Measurements from ENCODE around the gene TTYH1.

GRCh38 chr19:54454781-54455675 lies 39.8 kb downstream of the TTYH1 start:
- TF ChIP-seq CTCF (IDR thresholded peaks at IDR 0.05; ENCODE audit: insufficient read depth, low read length) (no peak), POLR2AphosphoS5 (IDR thresholded peaks at IDR 0.05; ENCODE audit: low read depth) (no peak), REST (IDR thresholded peaks at IDR 0.05; ENCODE audit: insufficient replicate concordance, low read depth) (no peak), GABPA (IDR thresholded peaks at IDR 0.05; ENCODE audit: low read depth) (no peak)
